Lung (tissue), 12 donors: ENCODE results near the gene KIFC1. TPM values are rescaled to one million over a fixed set of nuclear protein-coding genes. Genes with fewer than 3 reads are reported as not detected.

ENCODE experiments used
- ATAC-seq: fragments of 200-7000 bp; cut with Tn5 transposase; one replicate; pipeline ENCODE4 v1.9.1; 2020; ENCODE audit warnings: moderate number of reproducible peaks; ENCODE audit not compliant: insufficient read depth, low FRiP score
- DNase-seq, 3 donors: peaks; one replicate each; pipeline ENCODE4 v3.0.0-alpha.2; 2013 to 2017
- H3K27ac ChIP-seq, 2 donors: one replicate each; pipeline ENCODE4 v1.5.1; 2013; ENCODE audit warnings: mild to moderate bottlenecking in 2 of 2, moderate library complexity in 2 of 2, control low read depth in 1 of 2, inconsistent platforms in 1 of 2, low read depth in 1 of 2, low read length in 1 of 2
- H3K27me3 ChIP-seq, 3 donors: one replicate each; pipeline ENCODE4 v1.5.1; 2013; ENCODE audit warnings: low read length in 2 of 3; ENCODE audit not compliant: control insufficient read depth in 3 of 3, insufficient read depth in 3 of 3
- H3K36me3 ChIP-seq, 4 donors: one replicate each; pipeline ENCODE4 v1.5.1; 2013; ENCODE audit warnings: low read length in 4 of 4, mild to moderate bottlenecking in 1 of 4, moderate library complexity in 1 of 4; ENCODE audit not compliant: control insufficient read depth in 4 of 4, insufficient read depth in 4 of 4
- H3K4me1 ChIP-seq, 5 donors: one replicate each; pipeline ENCODE4 v1.5.1; 2013; ENCODE audit warnings: low read length in 5 of 5, mild to moderate bottlenecking in 2 of 5, moderate library complexity in 1 of 5; ENCODE audit not compliant: control insufficient read depth in 5 of 5, insufficient read depth in 5 of 5
- H3K4me3 ChIP-seq: one replicate; pipeline ENCODE4 v1.5.1; 2013; ENCODE audit warnings: mild to moderate bottlenecking, control low read depth, moderate library complexity
- H3K9ac ChIP-seq, 2 donors: one replicate each; pipeline ENCODE4 v1.5.1; 2013; ENCODE audit warnings: low read length in 2 of 2, control low read depth in 1 of 2; ENCODE audit not compliant: insufficient read depth in 1 of 2
- H3K9me3 ChIP-seq, 4 donors: one replicate each; pipeline ENCODE4 v1.5.1; 2013; ENCODE audit warnings: low read length in 3 of 4, mild to moderate bottlenecking in 1 of 4, moderate library complexity in 1 of 4; ENCODE audit not compliant: control insufficient read depth in 4 of 4, insufficient read depth in 3 of 4
- CTCF ChIP-seq: IDR thresholded peaks from 2 replicates; pipeline ENCODE4 v1.5.1; 2012; ENCODE audit warnings: mild to moderate bottlenecking; ENCODE audit errors: control extremely low read depth, extremely low read depth
- WGBS, 2 donors: extraction: QIAGEN DNeasy Blood & Tissue Kit; methylation state at CpG; one replicate each; pipeline ENCODE4 v1.1.7; 2013; 5-methylcytosine and 5-hydroxymethylcytosine counted together
- polyA plus RNA-seq, 2 donors: library from polyadenylated mRNA; stranded (reverse); fragments of 200-250 nt; gene quantifications; one replicate each; pipeline ENCODE4 v1.2.1, GENCODE V29; 2013
- total RNA-seq, 2 donors: library from RNA; depleted of rRNA in 1 of 2; stranded (reverse); fragments of >200 nt in 1 of 2; gene quantifications; one replicate each; pipeline ENCODE4 v1.2.1, GENCODE V29; 2014 to 2021
- donor health status: control.
- donor health status: control.
- donor health status: Bipolar disorder and iron deficiency.
- donor health status: healthy.
- donor health status: DM: yes; HTN: yes; CAD: no.

The KIFC1 gene
- total and polyA plus RNA-seq, 4 donors = 2.1 to 4.4 (median 2.6) TPM

GRCh38 chr6:33404884-33405283 is 13.3 kb downstream of the KIFC1 start:
- 91 to 96% methylated on average over 17 of the region's 17 CpGs for WGBS, 2 donors
- Histone ChIP-seq H3K27ac (no peak overlapping the region), H3K36me3 (peaks cover 0 to 30% (median 10%) of the 10 kb centered on the region in 4 donors), H3K9ac (no peak overlapping the region), H3K9me3 (no peaks in the 10 kb centered on the region), H3K27me3 (no peaks in the 10 kb centered on the region), H3K4me1 (no peaks in the 10 kb centered on the region), H3K4me3 (no peak overlapping the region)
- no peak for TF ChIP-seq CTCF
- DNase-seq (no peak), ATAC-seq (no peak)

- Histone ChIP-seq H3K9me3 (no peaks in the 10 kb centered on the region), H3K4me3 (no peak overlapping the region), H3K27me3 (no peaks in the 10 kb centered on the region), H3K36me3 (peaks cover 0 to 30% (median 10%) of the 10 kb centered on the region in 4 donors), H3K9ac (no peak overlapping the region), H3K4me1 (no peaks in the 10 kb centered on the region), H3K27ac (no peak overlapping the region)
- no peak for DNase-seq
- WGBS, 2 donors = 92% methylated on average over 15 of the region's 15 CpGs
- TF ChIP-seq CTCF = no peak
- ATAC-seq = no peak
These were observed 13.8 kb downstream of the KIFC1 start for GRCh38 chr6:33405386-33405940.

- H3K9me3 ChIP-seq = no peaks in the 10 kb centered on the region
- H3K27ac ChIP-seq = no peak overlapping the region
- DNase-seq (no peak), ATAC-seq (no peak)
- no peak overlapping the region for H3K9ac ChIP-seq
- TF ChIP-seq CTCF = no peak
- WGBS, 2 donors = 97% methylated on average over 17 of the region's 17 CpGs
- H3K4me1 ChIP-seq = no peaks in the 10 kb centered on the region
- H3K4me3 ChIP-seq = no peak overlapping the region
- peaks cover 0 to 30% (median 10%) of the 10 kb centered on the region in 4 donors for H3K36me3 ChIP-seq
- no peaks in the 10 kb centered on the region for H3K27me3 ChIP-seq
These were observed 14.5 kb downstream of the KIFC1 start for GRCh38 chr6:33406126-33406525.
